ENCODE measurements around the gene ZNF528.

The ZNF528 gene

GRCh38 chr19:52397310-52398080 lies at the start of gene ZNF528:
TSS of gene ZNF528 (plus strand) at chr19:52397849. CDS start at chr19:52402014, 4,165 bp downstream.
- DNase-seq (ENCODE audit: low spot score): peak; percentile 100

GRCh38 chr19:52351512-52351911 lies 46.1 kb upstream of the ZNF528 start:
- DNase-seq (ENCODE audit: low spot score): no peak

GRCh38 chr19:52366414-52366824 lies 31.2 kb upstream of the ZNF528 start:
- no peak for DNase-seq (ENCODE audit: low spot score)

- peak; percentile 99 for DNase-seq (ENCODE audit: low spot score)
Observed at GRCh38 chr19:52369559-52370340, 27.9 kb upstream of the ZNF528 start, which contains the start of gene ZNF880. TSS of gene ZNF880 (plus strand) at chr19:52369923. CDS start at chr19:52369966, 43 bp downstream.

- DNase-seq (ENCODE audit: low spot score): no peak
Observed at GRCh38 chr19:52370341-52370710, 27.3 kb upstream of the ZNF528 start.

GRCh38 chr19:52391135-52391534 lies 6.5 kb upstream of the ZNF528 start:
- no peak for DNase-seq (ENCODE audit: low spot score)

GRCh38 chr19:52398081-52398441 lies 412 bp downstream of the ZNF528 start:
- peak; percentile 56 for DNase-seq (ENCODE audit: low spot score)

- no peak for DNase-seq (ENCODE audit: low spot score)
Observed at GRCh38 chr19:52410276-52410675, 12.6 kb downstream of the ZNF528 start.

- DNase-seq (ENCODE audit: low spot score): no peak
Observed at GRCh38 chr19:52415711-52416110, 18.1 kb downstream of the ZNF528 start.

GRCh38 chr19:52428937-52429336 lies 31.3 kb downstream of the ZNF528 start, which contains the start of gene ZNF534:
TSS of gene ZNF534 (plus strand) at chr19:52429148. CDS start at chr19:52431475, 2,327 bp downstream.
- DNase-seq (ENCODE audit: low spot score): no peak

GRCh38 chr19:52442179-52442578 lies 44.5 kb downstream of the ZNF528 start:
- DNase-seq (ENCODE audit: low spot score): no peak

- no peak for DNase-seq (ENCODE audit: low spot score)
Observed at GRCh38 chr19:52444506-52444905, 46.9 kb downstream of the ZNF528 start.

- DNase-seq (ENCODE audit: low spot score): peak; percentile 9
Observed at GRCh38 chr19:52451241-52451640, 53.6 kb downstream of the ZNF528 start.

GRCh38 chr19:52453324-52454094 lies 55.9 kb downstream of the ZNF528 start, which contains the start of gene ZNF578:
TSS of gene ZNF578 (plus strand) at chr19:52453553. CDS start at chr19:52501846, 48,293 bp downstream.
- peak; percentile 95 for DNase-seq (ENCODE audit: low spot score)

GRCh38 chr19:52464798-52465470 lies 67.3 kb downstream of the ZNF528 start:
- DNase-seq (ENCODE audit: low spot score): no peak

Data from AG20443 (cell line).